NCI-H345 treated with DMSO at 0.1 percent for 48 hours (cell line): ENCODE results near the gene TIMP3.

ENCODE experiments used
- DNase-seq: peaks from one replicate; lab custom pipeline; 2025; ENCODE audit not compliant: unreplicated experiment; lab: John Stamatoyannopoulos, UW

Gene TIMP3

DNA sequence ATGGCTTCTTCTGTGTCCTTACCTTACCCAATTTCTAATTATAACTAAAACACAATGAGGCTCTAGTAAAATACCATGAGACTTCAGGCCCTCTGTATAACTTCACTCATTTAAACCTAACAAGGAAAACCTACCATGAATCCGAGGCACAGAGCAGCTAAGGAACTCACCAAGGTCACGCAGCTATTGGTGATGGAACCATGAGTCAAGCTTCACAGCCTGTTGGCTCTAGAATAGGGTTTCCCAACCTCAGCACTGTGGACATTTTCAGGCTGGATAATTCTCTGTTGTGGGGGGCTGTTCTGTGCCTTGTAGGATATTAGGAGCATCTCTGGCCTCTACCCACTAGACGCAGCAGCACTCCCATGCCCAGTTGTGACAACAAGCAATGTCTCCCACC, 75.7 kb downstream of the TIMP3 start:
- no peak for DNase-seq

DNA sequence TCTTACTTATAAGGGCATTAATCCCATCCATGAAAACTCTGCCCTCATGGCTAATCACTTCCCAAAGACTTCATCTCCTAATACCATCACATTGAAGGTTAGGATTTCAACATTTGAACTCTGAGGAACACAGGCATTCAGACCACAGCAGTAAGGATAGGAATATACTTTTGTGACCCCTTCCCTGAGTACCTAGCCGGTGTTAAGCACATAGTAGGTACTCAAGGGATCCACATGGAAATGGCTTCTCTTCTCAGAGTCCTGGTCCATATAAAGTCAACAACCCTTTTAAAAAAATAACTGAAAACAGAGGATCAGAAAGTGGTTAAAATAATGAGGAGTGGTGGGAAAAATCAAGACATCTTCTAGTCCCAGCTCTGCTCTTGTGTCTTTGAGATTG, 78.0 kb downstream of the TIMP3 start:
- DNase-seq: no peak

DNA sequence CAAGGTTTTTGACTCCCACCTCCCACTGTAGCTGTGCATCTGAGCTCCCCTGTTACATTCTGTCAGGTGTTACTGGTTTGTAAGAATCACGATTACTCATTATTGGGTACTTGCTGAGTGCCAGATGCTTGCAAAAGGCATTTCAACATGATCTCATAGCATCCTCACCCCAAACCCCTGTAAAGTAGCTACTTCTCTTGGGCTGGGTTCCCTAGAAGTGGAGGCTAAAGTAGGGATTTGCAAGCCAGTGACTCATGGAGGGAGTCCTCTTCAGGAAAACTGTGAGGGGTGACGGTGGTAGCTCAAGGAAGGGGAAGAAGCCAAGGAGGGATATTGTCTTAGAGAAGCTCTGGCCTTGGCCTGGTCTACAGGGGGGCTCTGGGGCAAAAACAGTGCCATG, 78.6 kb downstream of the TIMP3 start:
- DNase-seq: no peak

DNA sequence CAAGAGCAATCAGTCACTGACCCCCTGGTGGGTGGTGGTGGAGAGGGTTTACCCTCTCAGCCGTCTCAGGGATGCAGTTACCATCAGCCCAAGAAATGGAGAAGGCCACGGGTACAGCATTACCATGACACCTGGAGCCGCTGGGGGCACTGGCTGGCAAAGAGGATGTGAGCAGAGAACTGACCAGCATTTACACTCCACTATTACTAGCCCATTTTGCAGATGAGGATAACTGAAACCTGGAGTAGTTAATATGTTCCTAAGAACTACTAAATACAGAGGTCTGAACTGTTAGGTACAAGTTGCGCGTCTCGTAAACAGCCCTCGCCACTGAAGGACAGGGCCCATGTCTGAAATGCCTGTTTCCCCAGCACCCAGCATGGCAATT, 79.0 kb downstream of the TIMP3 start:
- DNase-seq: no peak

DNA sequence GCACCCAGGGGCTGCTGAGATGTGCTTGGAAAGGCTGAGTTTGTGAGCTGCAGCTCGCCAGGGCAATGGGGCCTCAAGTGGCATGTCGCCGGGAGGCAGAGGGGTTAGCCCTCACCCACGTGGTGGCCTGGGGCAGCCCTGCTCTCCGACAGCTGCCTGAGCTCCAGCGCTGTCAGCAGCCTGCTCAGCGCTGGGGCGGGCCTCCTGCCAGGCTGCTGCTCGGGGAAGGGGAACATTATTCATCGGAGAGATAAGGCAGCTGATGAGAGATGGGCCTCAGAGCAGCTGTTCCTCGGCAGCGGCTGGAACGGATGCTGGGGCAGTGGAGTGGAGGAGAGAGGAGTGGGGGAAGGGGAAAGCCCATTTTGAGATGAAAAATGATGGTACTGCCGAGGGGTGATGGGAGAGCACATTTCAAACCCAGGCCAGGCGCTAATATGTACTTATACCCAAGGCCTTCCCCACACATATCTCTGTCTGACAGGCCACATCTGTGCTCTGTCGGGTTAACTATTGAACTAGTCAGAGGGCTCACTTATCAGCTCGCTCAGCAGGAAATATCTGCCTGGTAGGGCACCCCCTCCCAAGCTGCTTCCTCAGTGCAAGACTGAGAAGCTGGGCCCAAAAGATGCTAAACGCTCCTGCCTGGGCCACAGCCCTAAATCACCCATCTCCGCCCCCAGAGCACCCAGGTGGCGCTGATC, 79.5 kb downstream of the TIMP3 start:
- no peak for DNase-seq

DNA sequence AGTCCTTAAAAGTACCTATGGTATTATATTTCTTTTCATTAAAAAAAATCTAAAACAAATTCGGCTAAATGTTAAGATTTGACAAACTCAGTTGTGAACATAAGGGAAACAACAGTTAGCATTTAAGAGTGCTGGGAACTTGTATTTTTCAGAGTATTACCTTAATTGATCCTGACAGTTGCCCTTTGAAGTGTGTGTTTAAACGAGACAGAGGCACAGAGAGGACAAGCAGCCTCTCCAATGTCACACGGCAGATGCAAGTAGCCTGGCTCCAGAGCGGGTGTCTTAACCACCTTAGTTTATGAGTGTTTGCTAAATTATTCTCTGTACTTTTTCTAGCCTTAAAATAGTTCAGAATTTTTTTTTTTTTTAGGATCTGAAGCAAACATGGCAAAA, 80.9 kb downstream of the TIMP3 start:
- no peak for DNase-seq

DNA sequence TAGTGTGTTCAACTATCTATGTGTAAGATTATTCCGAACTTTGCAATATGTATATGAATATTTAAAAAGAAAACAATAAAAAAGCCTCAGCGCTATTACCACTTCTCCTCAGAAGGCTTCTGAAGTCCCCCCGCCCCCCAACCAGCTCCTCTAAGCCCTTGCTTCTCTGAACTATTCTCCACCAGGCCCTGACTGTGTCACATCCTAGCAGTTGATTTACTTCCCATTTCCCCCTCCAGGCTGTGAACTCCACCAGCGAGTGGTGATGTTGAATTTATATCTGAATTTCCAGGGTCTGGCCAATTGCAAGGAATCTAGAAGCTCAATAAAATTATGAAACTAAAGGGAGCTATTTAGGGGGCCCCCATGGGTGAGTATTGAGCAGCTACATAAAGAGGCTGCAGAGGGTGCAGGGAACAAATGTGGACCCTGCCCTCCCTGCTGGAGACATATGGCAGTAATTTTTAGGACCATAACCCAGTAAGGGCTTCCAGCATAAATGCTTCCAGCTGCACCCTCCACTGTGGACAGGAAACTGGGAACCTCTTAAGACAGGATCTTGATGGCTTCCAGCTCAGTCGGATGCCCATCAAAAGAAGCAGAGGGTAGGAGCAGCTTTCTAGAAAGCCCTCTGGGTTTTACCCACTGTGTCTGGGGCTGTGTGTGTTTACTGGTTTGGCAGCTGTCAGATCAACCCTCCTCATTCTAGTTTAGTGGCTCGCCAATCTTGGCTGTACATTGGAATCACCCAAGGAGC, 81.4 kb downstream of the TIMP3 start:
- DNase-seq: no peak

DNA sequence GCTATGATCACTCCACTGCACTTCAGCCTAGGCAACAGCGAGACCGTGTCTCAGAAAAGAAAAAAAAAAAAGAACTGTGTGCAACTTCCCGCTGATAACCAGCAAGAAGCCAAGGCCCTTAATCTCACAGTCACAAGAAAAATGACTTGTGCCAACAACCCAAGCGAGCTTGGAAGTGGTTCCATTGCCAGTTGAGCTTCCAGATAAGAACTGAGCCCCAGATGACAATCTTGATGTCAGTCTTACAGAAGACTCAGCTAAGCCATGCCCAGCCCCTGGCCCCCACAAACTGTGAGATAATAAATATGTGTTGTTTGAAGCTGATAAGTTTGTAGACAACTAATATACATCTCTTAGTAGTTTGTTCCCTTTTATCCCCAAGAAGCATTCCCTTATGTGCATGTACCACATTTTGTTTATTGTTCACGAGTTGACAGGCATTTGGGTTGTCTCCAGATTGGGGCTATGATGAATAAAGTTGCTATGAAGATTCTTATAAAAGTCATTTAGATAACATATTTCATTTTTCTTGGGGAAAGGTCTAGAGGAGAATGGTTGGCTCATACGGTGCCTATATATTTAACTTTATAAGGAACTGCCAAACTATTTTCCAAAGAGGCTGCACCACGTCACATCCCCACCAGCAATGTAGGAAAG, 85.9 kb downstream of the TIMP3 start:
- DNase-seq: no peak

DNA sequence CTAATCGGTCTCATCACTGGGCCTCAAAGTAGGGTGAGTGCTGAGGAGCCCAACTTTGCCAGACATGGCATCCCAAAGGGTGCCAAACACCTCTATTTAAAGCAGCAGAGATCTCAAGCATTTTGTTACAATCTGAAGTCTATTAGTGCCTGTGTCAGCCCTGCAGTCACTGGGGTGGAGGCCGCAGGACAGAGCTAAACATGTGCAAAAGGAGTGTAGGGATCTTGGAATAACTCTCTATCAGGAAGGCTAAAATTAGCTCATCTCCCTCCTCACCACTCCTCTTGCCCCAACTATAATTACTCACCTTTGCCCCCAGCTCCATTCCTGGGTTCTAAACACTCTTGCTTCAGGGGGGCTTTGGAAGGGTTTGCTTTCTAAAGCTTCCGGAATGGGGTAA, 87.5 kb downstream of the TIMP3 start:
- no peak for DNase-seq

DNA sequence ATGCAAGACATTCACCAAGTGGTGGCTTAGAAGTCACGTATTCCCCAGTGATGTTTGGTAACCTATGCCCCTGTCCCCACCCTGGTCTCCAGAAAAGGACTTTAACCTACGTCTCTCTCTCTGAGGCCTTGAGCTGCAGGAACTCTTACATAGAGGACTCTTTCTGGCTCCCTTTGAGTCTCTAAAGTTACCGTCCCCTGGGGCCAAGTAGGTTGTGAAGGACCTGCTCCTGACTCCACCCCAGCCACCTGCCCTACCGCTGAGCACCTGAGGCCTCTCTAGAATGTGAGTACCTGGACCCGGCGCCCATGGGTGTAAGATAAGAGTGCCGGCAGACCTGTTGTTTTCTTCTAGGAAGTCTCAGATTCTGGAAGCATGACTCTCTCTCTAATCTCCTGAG, 95.4 kb downstream of the TIMP3 start:
- no peak for DNase-seq

DNA sequence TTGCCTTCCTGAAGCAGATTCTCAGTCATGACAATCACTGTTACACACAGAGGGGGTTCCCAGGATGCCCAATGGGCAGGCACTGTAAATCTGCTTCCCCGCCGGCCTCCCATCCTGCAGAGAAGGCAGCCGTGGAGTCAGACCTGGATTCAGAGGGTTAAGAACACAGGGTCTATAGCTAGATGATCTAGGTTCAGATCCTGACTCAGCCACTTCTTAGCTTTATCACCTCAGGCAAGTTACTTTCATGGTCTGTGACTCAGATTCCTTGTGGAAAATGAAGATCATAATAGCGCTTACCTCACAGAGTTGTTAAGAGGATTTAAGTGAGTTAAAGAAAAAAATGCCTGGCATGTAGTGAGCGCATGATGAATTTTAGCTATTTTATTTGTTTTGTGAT, 95.9 kb downstream of the TIMP3 start:
- no peak for DNase-seq

DNA sequence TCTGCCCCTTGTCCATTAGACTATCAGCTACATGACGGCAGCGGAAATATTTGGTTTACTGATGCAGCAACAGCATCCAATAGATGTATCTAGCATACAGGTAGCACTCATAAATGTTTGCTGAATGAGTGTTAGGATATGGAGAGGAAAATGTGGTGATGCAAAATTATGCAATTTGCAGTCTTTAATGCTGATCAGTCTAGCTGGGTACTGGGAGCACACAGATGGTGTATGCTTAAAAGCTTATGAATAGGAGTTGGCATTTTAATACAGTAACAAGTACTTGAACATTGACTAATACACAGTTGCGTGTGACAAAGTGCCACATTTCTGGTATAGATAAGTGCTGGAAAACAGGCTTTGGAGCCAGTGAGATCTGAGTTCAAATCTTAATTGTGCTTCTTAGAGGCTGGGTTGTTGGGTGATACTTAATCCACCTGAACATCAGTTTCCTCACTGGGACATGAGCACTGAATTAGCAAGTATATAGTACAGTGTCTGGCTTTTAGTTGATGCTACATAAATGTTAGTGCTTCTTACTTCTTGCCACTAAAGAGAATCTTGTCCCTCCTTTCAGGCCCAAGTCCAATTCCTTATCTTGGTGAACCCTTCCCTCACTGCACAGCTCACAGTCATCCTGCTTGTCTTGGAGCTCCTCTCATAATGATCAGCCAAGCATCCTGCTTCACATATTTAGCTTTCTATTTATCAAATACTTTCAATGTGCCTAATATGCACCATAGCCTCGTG, 99.6 kb downstream of the TIMP3 start:
- DNase-seq: no peak

DNA sequence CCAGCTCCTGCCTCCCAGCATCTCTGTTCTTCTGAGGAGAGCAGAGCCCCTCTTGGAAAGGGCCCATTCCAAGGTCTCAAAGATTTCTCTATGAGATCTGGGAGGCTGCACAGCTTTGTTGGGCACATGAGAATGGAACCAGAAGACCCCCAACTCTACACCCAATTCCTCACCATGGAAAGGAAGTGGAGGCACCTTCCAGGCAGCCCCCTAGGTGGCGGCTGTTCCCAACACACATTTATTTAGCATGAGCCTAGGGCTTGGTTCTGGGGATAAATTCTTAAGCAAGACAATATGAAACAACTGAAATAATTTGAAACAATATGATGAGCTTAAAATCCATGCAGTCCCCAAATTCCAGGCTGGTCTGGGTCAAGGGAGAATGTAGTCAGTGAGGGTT, 100.4 kb downstream of the TIMP3 start:
- no peak for DNase-seq

DNA sequence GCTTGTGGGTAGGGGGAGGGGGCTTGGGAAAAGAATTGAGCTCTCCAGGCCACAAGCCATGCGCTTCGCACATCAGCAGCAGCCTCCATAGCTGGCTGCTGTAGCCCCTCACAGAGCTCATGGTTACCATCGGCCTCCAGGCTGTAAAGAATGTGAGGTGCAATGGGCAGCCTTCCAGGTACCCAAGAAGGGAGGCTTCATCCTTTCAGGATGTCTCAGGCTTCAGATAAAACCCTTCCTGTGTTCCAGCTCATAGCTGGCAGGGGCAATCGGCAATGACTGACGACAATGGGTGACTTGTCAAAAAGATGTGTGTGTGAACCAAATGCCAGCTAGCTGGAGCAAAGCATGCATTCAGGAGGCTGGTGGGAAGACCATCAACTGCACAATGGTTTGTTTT, 102.0 kb downstream of the TIMP3 start:
- no peak for DNase-seq

DNA sequence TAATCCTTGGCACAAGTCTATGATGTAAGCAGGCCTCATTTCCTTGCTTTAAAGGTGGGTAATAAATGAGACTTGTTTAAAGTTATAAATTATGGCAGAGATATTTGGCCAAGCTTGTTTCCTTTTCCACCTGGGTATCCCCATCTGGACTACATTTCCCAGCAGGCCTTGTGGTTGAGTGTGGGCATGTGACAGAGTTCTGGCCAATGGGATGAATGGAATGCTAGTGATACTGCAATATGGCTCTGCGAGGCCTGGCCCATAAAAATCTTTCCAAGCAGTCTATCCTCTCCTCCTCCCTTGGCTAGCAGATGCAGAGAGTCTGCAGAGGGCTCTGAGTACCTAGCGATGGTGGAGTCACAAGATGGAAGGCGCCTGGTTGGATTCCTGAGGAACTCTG, 102.5 kb downstream of the TIMP3 start:
- DNase-seq: no peak

DNA sequence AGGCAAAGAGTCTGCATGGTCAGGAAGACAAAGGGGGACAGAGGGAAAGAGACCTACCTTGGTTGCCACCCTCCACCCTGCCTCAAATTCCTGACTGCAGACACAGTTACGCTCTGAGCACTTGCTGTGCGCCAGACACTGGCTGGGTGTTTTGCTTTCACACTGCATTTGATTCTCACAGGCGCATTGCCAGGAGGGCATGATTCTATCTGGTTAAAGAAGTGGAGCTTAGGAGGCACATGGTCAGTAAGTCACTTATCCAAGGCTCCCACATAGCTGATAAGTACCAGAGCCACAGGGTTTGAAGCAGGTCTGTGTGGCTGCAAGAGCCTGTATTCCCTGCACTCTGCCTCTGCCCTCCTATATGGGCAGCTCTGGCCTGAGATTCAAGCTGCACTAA, 103.9 kb downstream of the TIMP3 start:
- DNase-seq: no peak

DNA sequence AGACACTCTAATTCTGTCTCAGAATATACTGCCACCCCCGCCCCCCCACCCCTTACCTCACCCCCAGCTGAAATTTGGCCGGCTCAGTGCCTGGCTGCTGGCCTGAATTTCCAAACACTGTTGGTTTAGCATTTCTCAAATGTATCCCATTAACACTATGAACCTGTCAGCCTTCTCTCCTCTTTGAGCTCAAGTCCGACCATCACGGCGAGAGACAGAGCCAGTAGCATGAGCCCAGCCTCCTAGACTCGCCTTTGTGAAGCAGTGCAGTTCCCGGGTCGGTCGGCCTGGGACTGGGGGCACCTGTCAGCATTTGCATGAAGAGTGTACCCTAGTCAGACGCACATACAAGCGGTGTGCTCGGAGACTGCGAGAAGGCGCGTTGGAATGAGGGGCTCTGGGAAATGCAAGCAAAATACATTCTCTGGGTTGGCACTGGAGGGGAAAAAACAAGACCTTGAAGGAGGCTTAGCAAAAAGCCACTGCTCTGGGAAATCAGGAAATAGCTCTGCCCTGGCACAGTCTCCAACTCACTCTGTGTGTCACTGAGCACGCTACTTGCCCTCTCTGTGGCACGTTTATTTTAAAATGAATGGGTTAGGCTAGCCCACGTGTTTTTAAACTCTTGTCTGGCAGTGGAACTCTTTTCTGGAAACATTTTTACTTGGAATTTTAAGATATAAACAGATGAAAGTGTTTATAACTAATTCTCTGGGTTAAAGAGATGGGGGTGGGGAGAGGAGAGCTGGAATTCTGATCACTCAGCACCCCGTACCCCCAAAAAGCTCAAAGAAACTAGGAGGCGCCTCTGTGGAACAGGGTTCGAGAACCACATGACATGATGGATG, 108.3 kb downstream of the TIMP3 start:
- no peak for DNase-seq

DNA sequence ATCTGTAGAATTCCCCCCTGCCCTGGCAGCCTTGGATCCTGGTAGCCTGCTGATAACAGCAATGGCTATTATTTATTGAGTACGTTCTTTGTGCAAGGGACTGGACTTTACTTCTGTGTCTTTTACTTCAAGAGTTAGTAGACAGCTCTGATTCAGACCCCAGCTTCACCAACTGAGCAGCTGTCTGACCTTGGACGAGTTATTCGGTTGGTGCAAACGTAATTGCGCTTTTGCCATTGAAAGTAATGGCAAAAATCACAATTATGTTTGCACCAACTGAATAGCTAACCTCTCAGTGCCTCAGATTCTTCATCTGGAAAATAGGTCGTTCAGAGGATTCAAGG, 108.9 kb downstream of the TIMP3 start:
- no peak for DNase-seq

DNA sequence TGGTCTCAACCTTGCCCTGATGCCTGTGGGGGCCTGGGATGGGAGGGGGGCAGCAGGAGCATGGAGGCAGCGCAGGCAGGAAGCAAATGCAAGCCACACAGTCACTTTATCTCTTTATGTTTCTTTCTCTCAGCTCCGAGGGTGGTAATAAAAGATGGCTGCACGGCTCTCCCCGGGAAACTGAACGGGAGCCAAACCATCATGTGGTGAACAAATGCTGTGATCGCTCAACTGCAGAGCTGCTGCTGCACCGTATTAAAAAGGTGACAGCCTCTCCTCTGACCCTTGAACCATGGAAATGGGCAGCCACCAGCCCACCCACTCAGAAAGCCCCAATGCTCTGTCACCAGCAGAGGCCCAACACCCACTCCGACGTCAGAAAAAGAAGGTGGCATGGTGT, 110.0 kb downstream of the TIMP3 start:
- no peak for DNase-seq
